HepG2 (cell line): ENCODE measurements around the gene DHH. TPM values are rescaled to one million over a fixed set of nuclear protein-coding genes. Genes with fewer than 3 reads are reported as not detected.

Experiments used
- AHR ChIP-seq: IDR thresholded peaks from 2 replicates; pipeline ENCODE4 v1.6.1; 2018; ENCODE audit warnings: missing genetic modification reagents, missing compliant biosample characterization
- DNMT3B ChIP-seq: conservative IDR thresholded peaks from 2 replicates; pipeline ENCODE4 v1.6.1; 2016; ENCODE audit warnings: missing biosample characterization, control low read depth
- HOXA9 ChIP-seq: sonication (generic); formaldehyde crosslinking; IDR thresholded peaks from 2 replicates; pipeline ENCODE4 v1.8.1; 2022; ENCODE audit warnings: missing genetic modification reagents, mild to moderate bottlenecking, moderate library complexity, borderline replicate concordance
- IKZF4 ChIP-seq: sonication (generic); formaldehyde crosslinking; IDR thresholded peaks from 2 replicates; pipeline ENCODE4 v1.5.1; 2020; ENCODE audit warnings: borderline replicate concordance, mild to moderate bottlenecking, low read depth, missing genetic modification reagents; ENCODE audit errors: not compliant biosample characterization
- ISX ChIP-seq: sonication (generic); formaldehyde crosslinking; conservative IDR thresholded peaks from 2 replicates; pipeline ENCODE4 v1.5.0; 2020; ENCODE audit warnings: missing genetic modification reagents
- MIER2 ChIP-seq: IDR thresholded peaks from 2 replicates; pipeline ENCODE4 v1.6.1; 2016; ENCODE audit warnings: missing biosample characterization, missing genetic modification reagents
- NKX3-1 ChIP-seq: sonication (generic); formaldehyde crosslinking; IDR thresholded peaks from 2 replicates; pipeline ENCODE4 v1.5.0; 2020; ENCODE audit warnings: missing genetic modification reagents
- RELA ChIP-seq: sonication (generic); formaldehyde crosslinking; IDR thresholded peaks from 2 replicates; pipeline ENCODE4 v1.4.0; 2020; ENCODE audit warnings: missing genetic modification reagents
- SMARCC2 ChIP-seq: fragments of 450-650 bp; IDR thresholded peaks from 2 replicates; pipeline ENCODE4 v1.6.1; 2017; ENCODE audit warnings: antibody characterized with exemption, mild to moderate bottlenecking
- ZFP41 ChIP-seq: sonication (generic); formaldehyde crosslinking; IDR thresholded peaks from 2 replicates; pipeline ENCODE4 v1.4.0; 2020; ENCODE audit warnings: mild to moderate bottlenecking, missing genetic modification reagents, borderline replicate concordance
- ZNF205 ChIP-seq: IDR thresholded peaks from 2 replicates; pipeline ENCODE4 v1.6.1; 2018; ENCODE audit warnings: missing biosample characterization, missing genetic modification reagents
- ZNF468 ChIP-seq: sonication (generic); formaldehyde crosslinking; IDR thresholded peaks from 2 replicates; pipeline ENCODE4 v1.8.0; 2022; ENCODE audit warnings: mild to moderate bottlenecking, moderate library complexity, missing genetic modification reagents
- ZNF549 ChIP-seq: sonication (generic); formaldehyde crosslinking; IDR thresholded peaks from 2 replicates; pipeline ENCODE4 v1.5.0; 2020; ENCODE audit warnings: missing genetic modification reagents
- ZNF572 ChIP-seq: sonication (generic); formaldehyde crosslinking; IDR thresholded peaks from 2 replicates; pipeline ENCODE4 v1.5.1; 2020; ENCODE audit warnings: mild to moderate bottlenecking, missing genetic modification reagents
- ZNF773 ChIP-seq: sonication (generic); formaldehyde crosslinking; IDR thresholded peaks from 2 replicates; pipeline ENCODE4 v1.4.0; 2020; ENCODE audit warnings: missing genetic modification reagents, borderline replicate concordance
- polyA plus RNA-seq, 8 experiments: library from polyadenylated mRNA; depleted of rRNA in 3 of 8; stranded (reverse) in 7 of 8; unstranded in 1 of 8; fragments of >200 nt; fragmentation: Illumina TruSeq in 4 of 8; extraction: Trizol in 4 of 8; gene quantifications; 2 replicates each; pipeline versions ENCODE4 v1.2.1 to v1.2.3, GENCODE V29; 2011 to 2016; ENCODE audit warnings: low read depth in 4 of 8, missing spikeins in 1 of 8, mixed read lengths in 1 of 8; ENCODE audit not compliant: insufficient read depth in 1 of 8
- total RNA-seq, 5 experiments: library from RNA; depleted of rRNA; stranded (reverse); fragments of >200 nt; fragmentation: Illumina TruSeq; extraction: Trizol; gene quantifications; 2 replicates each; pipeline ENCODE4 v1.2.3, GENCODE V29; 2016; ENCODE audit warnings: low read depth in 1 of 5
- TF ChIP-seq, protein P1 (sequence below): sonication (generic); formaldehyde crosslinking; IDR thresholded peaks from 2 replicates; pipeline ENCODE4 v1.4.0; 2020; ENCODE audit warnings: mild to moderate bottlenecking, missing genetic modification reagents
- TF ChIP-seq, protein P2 (sequence below): sonication (generic); formaldehyde crosslinking; IDR thresholded peaks from 2 replicates; pipeline ENCODE4 v1.5.0; 2020; ENCODE audit warnings: mild to moderate bottlenecking, missing genetic modification reagents
- TF ChIP-seq, protein P3 (sequence below): sonication (generic); formaldehyde crosslinking; IDR thresholded peaks from 2 replicates; pipeline ENCODE4 v1.9.0; 2021; ENCODE audit warnings: missing genetic modification reagents, mild to moderate bottlenecking, borderline replicate concordance
- TF ChIP-seq, protein P4 (sequence below): sonication (generic); formaldehyde crosslinking; IDR thresholded peaks from 2 replicates; pipeline ENCODE4 v1.9.0; 2021; ENCODE audit warnings: mild to moderate bottlenecking, missing genetic modification reagents

DHH gene
- total and polyA plus RNA-seq, 2 of the 13 experiments (the other 11 are each of a cell fraction or from before 2014, with no cell fraction given), result not detected

DNA sequence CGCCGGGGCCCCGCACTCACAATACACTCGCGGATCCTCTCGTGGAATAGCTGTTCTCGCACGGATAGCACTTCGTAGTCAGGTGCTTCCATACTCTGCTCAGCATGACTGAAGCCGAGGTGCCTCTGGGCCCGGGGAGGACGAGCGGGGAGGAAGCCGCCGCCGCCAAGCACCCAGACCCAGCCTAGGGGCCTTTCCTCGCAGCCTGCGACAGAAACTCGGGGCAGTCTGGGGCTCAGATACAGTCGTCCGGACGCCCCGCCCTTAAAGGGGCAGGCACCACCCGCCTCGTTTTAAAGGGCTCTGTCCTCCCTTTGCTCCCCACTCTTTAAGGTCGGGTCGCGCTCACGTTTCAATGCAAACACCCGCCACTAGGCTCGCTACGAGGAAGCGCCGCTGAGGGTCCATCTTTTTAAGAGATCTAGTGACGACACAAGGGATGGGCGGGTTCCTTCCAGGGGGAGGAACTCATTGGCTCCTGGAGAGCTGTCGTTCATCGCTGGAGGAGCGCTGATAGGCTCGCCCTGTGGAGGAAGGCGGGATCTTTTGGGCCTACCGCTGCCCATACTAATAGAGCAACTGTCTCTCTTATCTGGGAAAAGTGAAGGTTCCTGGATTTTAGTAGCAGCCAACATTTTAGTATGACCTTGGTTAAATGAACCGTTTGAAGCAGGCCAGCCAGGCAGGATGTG, 16.0 kb upstream of the DHH start, which contains the start of gene LMBR1L (continued):
- TF ChIP-seq HOXA9 (CRISPR knock-in tag) (no peak), ZNF549 (CRISPR knock-in tag) (no peak), ISX (CRISPR knock-in tag) (0 out of 2 replicates have a peak, but pooled peaks have one; percentile 47), NKX3-1 (CRISPR knock-in tag) (0 out of 2 replicates have a peak, but pooled peaks have one; percentile 33), ZNF468 (CRISPR knock-in tag) (no peak), ZNF773 (CRISPR knock-in tag) (no peak), RELA (CRISPR knock-in tag) (no peak), IKZF4 (no peak), SMARCC2 (no peak), ZNF205 (CRISPR knock-in tag) (no peak), ZNF572 (CRISPR knock-in tag) (no peak), DNMT3B (peak; percentile 64; the same call in 1 of the 2 replicates), ZFP41 (0 out of 2 replicates have a peak, but pooled peaks have one; percentile 72), MIER2 (CRISPR knock-in tag) (no peak), AHR (no peak)
- TF ChIP-seq, protein P1, sequence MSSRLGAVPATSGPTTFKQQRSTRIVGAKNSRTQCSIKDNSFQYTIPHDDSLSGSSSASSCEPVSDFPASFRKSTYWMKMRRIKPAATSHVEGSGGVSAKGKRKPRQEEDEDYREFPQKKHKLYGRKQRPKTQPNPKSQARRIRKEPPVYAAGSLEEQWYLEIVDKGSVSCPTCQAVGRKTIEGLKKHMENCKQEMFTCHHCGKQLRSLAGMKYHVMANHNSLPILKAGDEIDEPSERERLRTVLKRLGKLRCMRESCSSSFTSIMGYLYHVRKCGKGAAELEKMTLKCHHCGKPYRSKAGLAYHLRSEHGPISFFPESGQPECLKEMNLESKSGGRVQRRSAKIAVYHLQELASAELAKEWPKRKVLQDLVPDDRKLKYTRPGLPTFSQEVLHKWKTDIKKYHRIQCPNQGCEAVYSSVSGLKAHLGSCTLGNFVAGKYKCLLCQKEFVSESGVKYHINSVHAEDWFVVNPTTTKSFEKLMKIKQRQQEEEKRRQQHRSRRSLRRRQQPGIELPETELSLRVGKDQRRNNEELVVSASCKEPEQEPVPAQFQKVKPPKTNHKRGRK (CRISPR knock-in tag), result no peak
- TF ChIP-seq, protein P2, sequence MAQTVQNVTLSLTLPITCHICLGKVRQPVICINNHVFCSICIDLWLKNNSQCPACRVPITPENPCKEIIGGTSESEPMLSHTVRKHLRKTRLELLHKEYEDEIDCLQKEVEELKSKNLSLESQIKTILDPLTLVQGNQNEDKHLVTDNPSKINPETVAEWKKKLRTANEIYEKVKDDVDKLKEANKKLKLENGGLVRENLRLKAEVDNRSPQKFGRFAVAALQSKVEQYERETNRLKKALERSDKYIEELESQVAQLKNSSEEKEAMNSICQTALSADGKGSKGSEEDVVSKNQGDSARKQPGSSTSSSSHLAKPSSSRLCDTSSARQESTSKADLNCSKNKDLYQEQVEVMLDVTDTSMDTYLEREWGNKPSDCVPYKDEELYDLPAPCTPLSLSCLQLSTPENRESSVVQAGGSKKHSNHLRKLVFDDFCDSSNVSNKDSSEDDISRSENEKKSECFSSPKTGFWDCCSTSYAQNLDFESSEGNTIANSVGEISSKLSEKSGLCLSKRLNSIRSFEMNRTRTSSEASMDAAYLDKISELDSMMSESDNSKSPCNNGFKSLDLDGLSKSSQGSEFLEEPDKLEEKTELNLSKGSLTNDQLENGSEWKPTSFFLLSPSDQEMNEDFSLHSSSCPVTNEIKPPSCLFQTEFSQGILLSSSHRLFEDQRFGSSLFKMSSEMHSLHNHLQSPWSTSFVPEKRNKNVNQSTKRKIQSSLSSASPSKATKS, result no peak
- TF ChIP-seq, protein P3, sequence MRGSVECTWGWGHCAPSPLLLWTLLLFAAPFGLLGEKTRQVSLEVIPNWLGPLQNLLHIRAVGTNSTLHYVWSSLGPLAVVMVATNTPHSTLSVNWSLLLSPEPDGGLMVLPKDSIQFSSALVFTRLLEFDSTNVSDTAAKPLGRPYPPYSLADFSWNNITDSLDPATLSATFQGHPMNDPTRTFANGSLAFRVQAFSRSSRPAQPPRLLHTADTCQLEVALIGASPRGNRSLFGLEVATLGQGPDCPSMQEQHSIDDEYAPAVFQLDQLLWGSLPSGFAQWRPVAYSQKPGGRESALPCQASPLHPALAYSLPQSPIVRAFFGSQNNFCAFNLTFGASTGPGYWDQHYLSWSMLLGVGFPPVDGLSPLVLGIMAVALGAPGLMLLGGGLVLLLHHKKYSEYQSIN (CRISPR knock-in tag), result no peak
- TF ChIP-seq, protein P4, sequence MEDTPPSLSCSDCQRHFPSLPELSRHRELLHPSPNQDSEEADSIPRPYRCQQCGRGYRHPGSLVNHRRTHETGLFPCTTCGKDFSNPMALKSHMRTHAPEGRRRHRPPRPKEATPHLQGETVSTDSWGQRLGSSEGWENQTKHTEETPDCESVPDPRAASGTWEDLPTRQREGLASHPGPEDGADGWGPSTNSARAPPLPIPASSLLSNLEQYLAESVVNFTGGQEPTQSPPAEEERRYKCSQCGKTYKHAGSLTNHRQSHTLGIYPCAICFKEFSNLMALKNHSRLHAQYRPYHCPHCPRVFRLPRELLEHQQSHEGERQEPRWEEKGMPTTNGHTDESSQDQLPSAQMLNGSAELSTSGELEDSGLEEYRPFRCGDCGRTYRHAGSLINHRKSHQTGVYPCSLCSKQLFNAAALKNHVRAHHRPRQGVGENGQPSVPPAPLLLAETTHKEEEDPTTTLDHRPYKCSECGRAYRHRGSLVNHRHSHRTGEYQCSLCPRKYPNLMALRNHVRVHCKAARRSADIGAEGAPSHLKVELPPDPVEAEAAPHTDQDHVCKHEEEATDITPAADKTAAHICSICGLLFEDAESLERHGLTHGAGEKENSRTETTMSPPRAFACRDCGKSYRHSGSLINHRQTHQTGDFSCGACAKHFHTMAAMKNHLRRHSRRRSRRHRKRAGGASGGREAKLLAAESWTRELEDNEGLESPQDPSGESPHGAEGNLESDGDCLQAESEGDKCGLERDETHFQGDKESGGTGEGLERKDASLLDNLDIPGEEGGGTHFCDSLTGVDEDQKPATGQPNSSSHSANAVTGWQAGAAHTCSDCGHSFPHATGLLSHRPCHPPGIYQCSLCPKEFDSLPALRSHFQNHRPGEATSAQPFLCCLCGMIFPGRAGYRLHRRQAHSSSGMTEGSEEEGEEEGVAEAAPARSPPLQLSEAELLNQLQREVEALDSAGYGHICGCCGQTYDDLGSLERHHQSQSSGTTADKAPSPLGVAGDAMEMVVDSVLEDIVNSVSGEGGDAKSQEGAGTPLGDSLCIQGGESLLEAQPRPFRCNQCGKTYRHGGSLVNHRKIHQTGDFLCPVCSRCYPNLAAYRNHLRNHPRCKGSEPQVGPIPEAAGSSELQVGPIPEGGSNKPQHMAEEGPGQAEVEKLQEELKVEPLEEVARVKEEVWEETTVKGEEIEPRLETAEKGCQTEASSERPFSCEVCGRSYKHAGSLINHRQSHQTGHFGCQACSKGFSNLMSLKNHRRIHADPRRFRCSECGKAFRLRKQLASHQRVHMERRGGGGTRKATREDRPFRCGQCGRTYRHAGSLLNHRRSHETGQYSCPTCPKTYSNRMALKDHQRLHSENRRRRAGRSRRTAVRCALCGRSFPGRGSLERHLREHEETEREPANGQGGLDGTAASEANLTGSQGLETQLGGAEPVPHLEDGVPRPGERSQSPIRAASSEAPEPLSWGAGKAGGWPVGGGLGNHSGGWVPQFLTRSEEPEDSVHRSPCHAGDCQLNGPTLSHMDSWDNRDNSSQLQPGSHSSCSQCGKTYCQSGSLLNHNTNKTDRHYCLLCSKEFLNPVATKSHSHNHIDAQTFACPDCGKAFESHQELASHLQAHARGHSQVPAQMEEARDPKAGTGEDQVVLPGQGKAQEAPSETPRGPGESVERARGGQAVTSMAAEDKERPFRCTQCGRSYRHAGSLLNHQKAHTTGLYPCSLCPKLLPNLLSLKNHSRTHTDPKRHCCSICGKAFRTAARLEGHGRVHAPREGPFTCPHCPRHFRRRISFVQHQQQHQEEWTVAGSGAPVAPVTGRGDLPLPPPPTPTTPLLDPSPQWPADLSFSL (CRISPR knock-in tag), result no peak
